ENCODE results near the gene DHRS2. TPM values are rescaled to one million over a fixed set of nuclear protein-coding genes. Genes with fewer than 3 reads are reported as not detected.

The DHRS2 gene
- total RNA-seq, 2 donors from 2014 or later, result 1.3 to 3.3 TPM

GRCh38 chr14:23669441-23669840 is 33.3 kb downstream of the DHRS2 start:
- H3K4me1 ChIP-seq, result peaks cover 18% of the 10 kb centered on the region
- no peak for TF ChIP-seq POLR2A (IDR thresholded peaks at IDR 0.05)
- TF ChIP-seq, protein P1, sequence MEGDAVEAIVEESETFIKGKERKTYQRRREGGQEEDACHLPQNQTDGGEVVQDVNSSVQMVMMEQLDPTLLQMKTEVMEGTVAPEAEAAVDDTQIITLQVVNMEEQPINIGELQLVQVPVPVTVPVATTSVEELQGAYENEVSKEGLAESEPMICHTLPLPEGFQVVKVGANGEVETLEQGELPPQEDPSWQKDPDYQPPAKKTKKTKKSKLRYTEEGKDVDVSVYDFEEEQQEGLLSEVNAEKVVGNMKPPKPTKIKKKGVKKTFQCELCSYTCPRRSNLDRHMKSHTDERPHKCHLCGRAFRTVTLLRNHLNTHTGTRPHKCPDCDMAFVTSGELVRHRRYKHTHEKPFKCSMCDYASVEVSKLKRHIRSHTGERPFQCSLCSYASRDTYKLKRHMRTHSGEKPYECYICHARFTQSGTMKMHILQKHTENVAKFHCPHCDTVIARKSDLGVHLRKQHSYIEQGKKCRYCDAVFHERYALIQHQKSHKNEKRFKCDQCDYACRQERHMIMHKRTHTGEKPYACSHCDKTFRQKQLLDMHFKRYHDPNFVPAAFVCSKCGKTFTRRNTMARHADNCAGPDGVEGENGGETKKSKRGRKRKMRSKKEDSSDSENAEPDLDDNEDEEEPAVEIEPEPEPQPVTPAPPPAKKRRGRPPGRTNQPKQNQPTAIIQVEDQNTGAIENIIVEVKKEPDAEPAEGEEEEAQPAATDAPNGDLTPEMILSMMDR (IDR thresholded peaks at IDR 0.05), result no peak
- ATAC-seq (no peak), DNase-seq (no peak)
- H3K27me3 ChIP-seq, result no peaks in the 10 kb centered on the region
- WGBS, 2 donors, result 98 to 99% methylated on average over 5 of the region's 5 CpGs
- no peak overlapping the region for H3K4me3 ChIP-seq
- H3K27ac ChIP-seq, result no peak overlapping the region
- intact Hi-C loops (cut with DNase I), result no loop called here
- no peaks in the 10 kb centered on the region for H3K36me3 ChIP-seq (replicated peaks in 1 of 2; ENCODE audit: insufficient read depth in 1 of 2, low read depth in 2 of 2)
- H3K9me3 ChIP-seq, result no peaks in the 10 kb centered on the region

GRCh38 chr14:23670481-23670880 is 34.3 kb downstream of the DHRS2 start:
- ATAC-seq, result no peak
- Histone ChIP-seq H3K27ac (no peak overlapping the region), H3K4me1 (peaks cover 15% of the 10 kb centered on the region), H3K4me3 (no peak overlapping the region), H3K27me3 (no peaks in the 10 kb centered on the region), H3K36me3 (replicated peaks in 1 of 2; ENCODE audit: insufficient read depth in 1 of 2, low read depth in 2 of 2) (no peaks in the 10 kb centered on the region), H3K9me3 (no peaks in the 10 kb centered on the region)
- DNase-seq, result no peak
- intact Hi-C loops (cut with DNase I), result no loop called here
- WGBS, 2 donors, result 90 to 93% methylated on average over 3 of the region's 3 CpGs
- TF ChIP-seq, protein P1 (IDR thresholded peaks at IDR 0.05), result no peak
- TF ChIP-seq POLR2A (IDR thresholded peaks at IDR 0.05), result no peak

GRCh38 chr14:23672200-23672599 is 36.0 kb downstream of the DHRS2 start:
- no peaks in the 10 kb centered on the region for H3K9me3 ChIP-seq
- 87 to 100% methylated on average over 1 of the region's 1 CpG for WGBS, 2 donors
- DNase-seq (no peak), ATAC-seq (no peak)
- peaks cover 10% of the 10 kb centered on the region for H3K4me1 ChIP-seq
- H3K27me3 ChIP-seq, result no peaks in the 10 kb centered on the region
- H3K36me3 ChIP-seq (replicated peaks in 1 of 2; ENCODE audit: insufficient read depth in 1 of 2, low read depth in 2 of 2), result no peaks in the 10 kb centered on the region
- TF ChIP-seq, protein P1 (IDR thresholded peaks at IDR 0.05), result no peak
- H3K4me3 ChIP-seq, result no peak overlapping the region
- H3K27ac ChIP-seq, result no peak overlapping the region
- intact Hi-C loops (cut with DNase I), result no loop called here

DNA sequence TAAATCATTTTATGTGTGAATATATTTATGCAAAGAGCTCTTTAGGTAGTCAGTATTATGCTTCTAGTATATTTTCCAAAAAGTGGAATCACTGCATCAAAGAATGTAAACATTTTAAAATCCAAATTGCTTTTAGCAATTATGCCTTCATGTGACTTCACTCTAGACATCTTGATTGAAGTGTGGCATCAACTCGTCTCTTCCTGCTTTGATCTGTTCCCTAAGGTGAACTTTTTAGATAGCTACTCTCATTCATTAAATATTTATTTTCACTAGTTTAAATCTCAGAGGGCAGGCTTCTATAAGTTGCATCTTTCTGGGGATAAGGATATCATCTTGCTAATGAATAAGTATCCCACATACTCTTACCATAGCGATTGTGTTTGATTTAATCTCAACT is 39.2 kb downstream of the DHRS2 start:
- Histone ChIP-seq H3K4me1 (no peaks in the 10 kb centered on the region), H3K9me3 (no peaks in the 10 kb centered on the region), H3K4me3 (no peak overlapping the region), H3K27ac (no peak overlapping the region), H3K27me3 (no peaks in the 10 kb centered on the region), H3K36me3 (replicated peaks in 1 of 2; ENCODE audit: insufficient read depth in 1 of 2, low read depth in 2 of 2) (no peaks in the 10 kb centered on the region)
- WGBS, 2 donors, result 46 to 52% methylated on average over 2 of the region's 2 CpGs
- DNase-seq, result no peak
- intact Hi-C loops (cut with DNase I), result no loop called here
- no peak for ATAC-seq
- no peak for TF ChIP-seq POLR2A (IDR thresholded peaks at IDR 0.05)

- intact Hi-C loops (cut with DNase I), result no loop called here
- Histone ChIP-seq H3K27ac (no peak overlapping the region), H3K4me1 (no peaks in the 10 kb centered on the region), H3K27me3 (no peaks in the 10 kb centered on the region), H3K4me3 (no peak overlapping the region), H3K36me3 (replicated peaks in 1 of 2; ENCODE audit: insufficient read depth in 1 of 2, low read depth in 2 of 2) (no peaks in the 10 kb centered on the region), H3K9me3 (no peaks in the 10 kb centered on the region)
- no peak for ATAC-seq
- TF ChIP-seq, protein P1 (IDR thresholded peaks at IDR 0.05), result no peak
- no peak for TF ChIP-seq POLR2A (IDR thresholded peaks at IDR 0.05)
- no peak for DNase-seq
- WGBS, 2 donors, result 82 to 88% methylated on average over 4 of the region's 4 CpGs
These were observed 39.7 kb downstream of the DHRS2 start for GRCh38 chr14:23675906-23676305.
